Testis (tissue), 2 donors: ENCODE measurements around the gene SPCS3.

ENCODE experiments used
- CTCF ChIP-seq, 3 experiments: fragments of 450-650 bp in 2 of 3; fragments of 200-600 bp in 1 of 3; sonication (generic) in 1 of 3; IDR thresholded peaks; one replicate each; pipeline ENCODE4 v1.5.1; 2016 to 2019; ENCODE audit warnings: antibody characterized with exemption in 3 of 3, mild to moderate bottlenecking in 2 of 3, moderate library complexity in 1 of 3
- POLR2A ChIP-seq: fragments of 450-650 bp; IDR thresholded peaks from one replicate; pipeline ENCODE4 v1.6.1; 2017; ENCODE audit warnings: antibody characterized with exemption, mild to moderate bottlenecking, moderate library complexity

GRCh38 chr4:176360446-176360845 lies 40.7 kb downstream of the SPCS3 start:
- no peak for TF ChIP-seq CTCF (IDR thresholded peaks at IDR 0.05)
- no peak for TF ChIP-seq POLR2A
